GM21447 (cell line): Measurements from ENCODE around the gene EBF3.

Experiments
- ATAC-seq: cut with Tn5 transposase; IDR thresholded peaks from one replicate; pipeline ENCODE4 v1.9.1; 2021; ENCODE audit not compliant: unreplicated experiment

Gene EBF3

GRCh38 chr10:129971381-129972144, 7.5 kb upstream of the EBF3 start:
- ATAC-seq: no peak

DNA sequence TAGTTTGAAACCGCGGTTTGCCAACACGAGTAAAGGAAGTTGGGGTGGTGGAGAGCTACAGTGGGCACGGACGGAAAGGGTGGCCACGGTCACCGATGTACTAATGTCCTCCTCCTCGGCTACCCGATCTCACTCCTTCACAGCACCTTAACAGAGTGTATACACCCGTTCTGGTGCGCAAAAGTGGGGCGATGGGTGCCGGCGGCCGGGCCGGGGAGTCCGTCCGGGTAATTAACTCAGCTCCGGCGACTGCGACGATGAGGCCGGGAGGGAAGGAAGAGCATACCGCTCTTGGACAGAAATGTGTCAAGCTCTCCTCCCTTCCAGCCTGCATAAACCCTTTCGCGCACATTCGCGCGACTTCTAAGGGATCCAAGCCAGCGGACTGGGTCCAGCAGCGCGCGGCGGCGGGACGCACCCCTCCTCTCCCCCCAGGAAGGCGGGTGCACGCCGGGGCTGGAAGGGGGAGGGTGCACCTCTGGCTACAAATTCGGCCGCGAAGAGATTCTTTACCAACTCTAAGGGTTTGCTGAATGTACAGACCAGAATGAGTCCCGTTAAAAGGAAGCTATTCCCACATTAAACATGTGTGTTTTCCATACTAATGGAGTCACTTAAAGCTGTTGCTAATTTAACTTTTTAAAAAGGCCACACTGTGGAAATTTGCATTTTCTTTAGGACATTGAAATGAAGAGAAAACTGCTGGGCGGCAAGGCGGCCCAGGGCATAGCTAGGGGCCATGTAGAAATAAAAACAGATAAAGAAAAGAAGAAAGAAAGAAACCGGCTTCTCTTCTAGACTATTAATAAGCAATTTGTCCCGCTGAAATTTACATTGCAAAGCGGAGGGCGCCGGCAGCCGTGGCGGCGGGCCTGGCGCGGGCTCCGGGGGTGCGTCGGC, 6.6 kb upstream of the EBF3 start:
- no peak for ATAC-seq

- ATAC-seq: no peak
These were observed 5.9 kb upstream of the EBF3 start for GRCh38 chr10:129969911-129970464.

GRCh38 chr10:129969184-129969910, 5.3 kb upstream of the EBF3 start:
- ATAC-seq: no peak

GRCh38 chr10:129968853-129969183, 4.7 kb upstream of the EBF3 start:
- no peak for ATAC-seq

- no peak for ATAC-seq
These were observed 4.2 kb upstream of the EBF3 start for GRCh38 chr10:129968020-129968852.

DNA sequence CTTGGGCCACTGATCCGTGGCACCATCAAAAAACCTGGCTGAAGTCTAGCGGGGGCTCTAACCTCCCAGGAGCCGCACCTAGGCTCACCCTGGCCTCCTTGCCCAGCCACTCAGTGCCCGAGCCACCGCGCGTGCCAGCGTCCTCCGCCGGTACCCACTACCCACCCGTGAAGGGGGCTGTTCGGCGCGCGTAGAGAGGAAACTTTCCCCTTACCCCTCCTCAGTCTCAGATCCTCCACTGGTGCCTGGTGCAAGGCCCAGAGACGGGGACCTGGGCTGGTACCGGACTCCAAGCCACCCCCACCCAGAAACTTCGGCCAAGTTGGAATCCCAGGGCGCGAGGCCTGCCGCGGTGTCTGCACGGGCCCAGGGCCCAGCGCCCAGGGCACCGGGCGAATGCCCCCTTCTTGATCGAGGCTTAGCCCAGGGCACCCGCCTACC, 3.5 kb upstream of the EBF3 start:
- ATAC-seq: no peak

DNA sequence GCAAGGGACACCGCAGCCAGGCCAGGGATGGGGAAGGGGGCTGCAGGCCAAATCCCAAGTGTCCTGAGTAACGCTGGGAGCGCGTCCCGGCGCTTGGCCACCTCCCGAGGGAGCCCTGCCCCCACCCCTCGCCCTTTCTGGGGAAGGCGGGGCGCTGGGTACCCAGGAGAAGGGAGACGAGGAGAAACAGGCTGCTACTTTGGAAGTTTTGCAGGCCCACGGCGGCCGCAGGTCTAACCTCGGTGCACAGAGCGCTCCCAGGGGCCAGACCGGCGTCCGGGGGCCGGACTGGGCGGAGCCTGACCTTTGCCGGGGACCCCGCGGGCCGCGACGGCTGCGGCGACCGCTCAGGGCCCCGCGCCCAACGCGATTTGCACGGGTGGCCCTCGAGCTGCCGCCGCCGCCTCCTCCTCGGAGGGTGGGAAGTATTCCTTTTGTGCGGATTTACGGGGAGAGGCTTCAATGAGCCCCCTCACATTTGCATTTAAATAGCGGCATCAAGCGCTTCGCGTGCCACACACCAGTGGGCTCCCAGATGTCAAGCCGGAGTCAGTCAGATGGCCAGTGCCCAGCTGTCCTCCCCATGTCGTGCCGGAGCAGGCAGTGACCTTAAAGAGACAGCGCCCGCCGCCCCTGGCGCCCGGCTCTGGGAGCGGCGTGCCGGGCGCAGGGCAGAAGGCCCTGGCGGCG, 3.0 kb upstream of the EBF3 start:
- ATAC-seq: no peak

GRCh38 chr10:129966370-129966888, 2.4 kb upstream of the EBF3 start:
- no peak for ATAC-seq

DNA sequence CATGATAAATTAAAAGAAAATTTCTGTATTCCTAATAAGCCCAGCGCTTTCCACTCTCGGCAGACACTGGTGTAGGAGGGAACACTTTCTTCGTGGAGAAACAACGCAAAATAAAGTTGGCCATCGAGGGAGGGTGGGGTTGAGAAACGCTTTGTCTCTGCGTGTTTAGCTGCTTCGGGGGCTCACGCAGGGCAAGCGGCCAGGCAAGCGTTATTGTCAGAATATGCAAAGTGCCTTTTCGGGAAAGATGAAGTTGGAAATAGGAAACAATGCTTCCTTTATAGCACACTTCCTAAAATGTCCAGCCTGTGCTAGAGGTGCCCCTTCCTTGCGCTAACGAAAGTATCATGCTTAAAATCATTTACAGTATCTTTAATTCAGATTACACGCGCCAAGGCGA, 1.9 kb upstream of the EBF3 start:
- no peak for ATAC-seq

- no peak for ATAC-seq
These were observed 1.3 kb upstream of the EBF3 start for GRCh38 chr10:129965425-129965808.

- no peak for ATAC-seq
These were observed 744 bp upstream of the EBF3 start for GRCh38 chr10:129964611-129965424.

GRCh38 chr10:129962872-129963640, 1.0 kb downstream of the EBF3 start:
- ATAC-seq: no peak

GRCh38 chr10:129962031-129962871, 1.8 kb downstream of the EBF3 start:
- no peak for ATAC-seq

GRCh38 chr10:129961157-129961701, 2.8 kb downstream of the EBF3 start:
- no peak for ATAC-seq

DNA sequence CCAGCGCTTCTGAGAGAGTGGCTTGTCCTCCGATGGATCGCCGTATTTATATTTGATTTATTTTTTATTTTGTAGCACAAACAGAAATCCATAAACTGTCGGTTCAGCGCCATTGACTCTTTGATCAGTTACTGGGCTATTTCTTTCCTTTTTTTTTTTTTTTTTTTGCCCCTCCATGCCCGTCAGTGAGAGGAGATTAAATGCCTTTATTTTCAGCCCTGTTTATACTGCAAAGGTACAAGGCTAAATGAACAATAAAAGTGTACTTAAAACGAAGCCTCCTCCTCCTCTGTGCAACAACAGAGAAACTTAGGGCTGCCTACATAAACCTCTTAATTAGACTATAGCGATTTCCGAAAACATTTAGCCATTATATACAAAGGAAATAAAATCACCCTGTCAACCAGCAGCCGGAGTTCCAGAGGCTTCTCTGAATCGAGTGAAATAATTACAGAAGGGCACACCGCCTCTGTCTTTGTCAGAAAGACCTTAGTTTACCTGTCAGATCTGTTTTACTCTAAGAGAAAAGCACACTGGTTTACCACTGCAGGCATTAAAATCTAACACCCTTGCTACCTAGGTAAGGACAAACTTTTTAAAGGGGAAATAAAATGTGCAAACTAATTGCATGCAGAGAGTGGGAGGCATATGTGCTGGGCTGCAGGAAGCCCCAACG, 3.5 kb downstream of the EBF3 start:
- no peak for ATAC-seq
